Measurements from ENCODE around the gene MEI1. TPM values are rescaled to one million over a fixed set of nuclear protein-coding genes. Genes with fewer than 3 reads are reported as not detected.

MEI1 gene
- total and polyA plus RNA-seq, 9 of the 15 experiments (the other 6 are each of a cell fraction or from before 2014, with no cell fraction given): 0.08 to 0.68 (median 0.18) TPM; not detected in 2

GRCh38 chr22:41799486-41800347 is 100.4 kb downstream of the MEI1 start (continued):
- TF ChIP-seq MBD1 (CRISPR knock-in tag; IDR thresholded peaks at IDR 0.05) (no peak), ZFX (CRISPR knock-in tag; IDR thresholded peaks at IDR 0.05) (peak; percentile 59; the same call in 1 of the 2 replicates), ZNF785 (CRISPR knock-in tag; IDR thresholded peaks at IDR 0.05) (no peak), CUX1 (CRISPR knock-in tag; IDR thresholded peaks at IDR 0.05) (no peak), ZNF395 (CRISPR knock-in tag; IDR thresholded peaks at IDR 0.05) (peak; percentile 65; the same call in 1 of the 2 replicates), UBTF (IDR thresholded peaks at IDR 0.05; ENCODE audit: borderline replicate concordance in 1 of 2, low read depth in 2 of 2, low read length in 2 of 2) (peak in 1 of 2 experiments; percentile 67; a peak in 1 of 4 replicates), E2F1 (CRISPR knock-in tag; IDR thresholded peaks at IDR 0.05) (peak; percentile 38; the same call in 1 of the 2 replicates), KDM5B (IDR thresholded peaks at IDR 0.05; ENCODE audit: insufficient replicate concordance, low read depth, low read length) (no peak), BCOR (IDR thresholded peaks at IDR 0.05) (no peak), ZNF174 (CRISPR knock-in tag; IDR thresholded peaks at IDR 0.05) (no peak), E2F6 (IDR thresholded peaks at IDR 0.05; ENCODE audit: borderline replicate concordance in 1 of 2, extremely low read depth in 1 of 2, insufficient read depth in 1 of 2, insufficient read length in 1 of 2, low read depth in 1 of 2, low read length in 1 of 2, poor library complexity in 1 of 2, severe bottlenecking in 1 of 2) (peak; percentile 72 to 92)

All from K562 (cell line).